SU-DHL-6 (cell line): ENCODE data around the gene ANGPTL8.

Experiments
- H2AFZ ChIP-seq: fragments of 200-600 bp; sonication (generic); 2 replicates; pipeline ENCODE4 v1.6.1; 2014; ENCODE audit warnings: low read depth, mild to moderate bottlenecking, moderate library complexity, mixed read lengths, antibody characterized with exemption, low read length; ENCODE audit not compliant: severe bottlenecking
- H3F3A ChIP-seq: fragments of 200-600 bp; shearing (Covaris generic); 2 replicates; pipeline ENCODE4 v1.6.0; 2016; ENCODE audit warnings: antibody characterized with exemption, mild to moderate bottlenecking; ENCODE audit not compliant: insufficient read depth
- H3K27ac ChIP-seq: fragments of 200-600 bp; sonication (generic); 2 replicates; pipeline ENCODE4 v1.5.1; 2016; ENCODE audit warnings: low read depth, mild to moderate bottlenecking, low read length, moderate library complexity, mixed read lengths
- H3K27me3 ChIP-seq: fragments of 200-600 bp; sonication (generic), shearing (Covaris generic); 2 replicates; pipeline ENCODE4 v1.6.0; 2014; ENCODE audit warnings: mild to moderate bottlenecking, low read length
- H3K36me3 ChIP-seq: fragments of 200-600 bp; sonication (generic); 2 replicates; pipeline ENCODE4 v1.6.1; 2014; ENCODE audit warnings: mild to moderate bottlenecking, low read length, mixed read lengths
- H3K4me2 ChIP-seq: fragments of 300-600, 200-600 bp; shearing (Covaris generic), sonication (generic); 2 replicates; pipeline ENCODE4 v1.6.0; 2014; ENCODE audit warnings: low read length, low read depth, mild to moderate bottlenecking; ENCODE audit not compliant: poor library complexity, severe bottlenecking
- H3K4me3 ChIP-seq: fragments of 200-600 bp; sonication (generic); 2 replicates; pipeline ENCODE4 v1.5.1; 2014; ENCODE audit warnings: antibody characterized with exemption, low read length, mild to moderate bottlenecking, mixed read lengths; ENCODE audit not compliant: insufficient read depth, poor library complexity, severe bottlenecking
- H3K79me2 ChIP-seq: fragments of 200-600 bp; sonication (generic); 2 replicates; pipeline ENCODE4 v1.6.1; 2014; ENCODE audit warnings: mild to moderate bottlenecking, low read length, moderate library complexity; ENCODE audit not compliant: insufficient read depth
- H3K9ac ChIP-seq: fragments of 200-600 bp; sonication (generic); 2 replicates; pipeline ENCODE4 v1.7.0; 2014; ENCODE audit warnings: mild to moderate bottlenecking, low read length
- H3K9me2 ChIP-seq: fragments of 200-600 bp; sonication (generic); replicated peaks from 2 replicates; pipeline ENCODE4 v1.6.1; 2014; ENCODE audit warnings: low read length; ENCODE audit not compliant: insufficient read depth
- H3K9me3 ChIP-seq: fragments of 200-600 bp; sonication (generic); 2 replicates; pipeline ENCODE4 v1.6.1; 2014; ENCODE audit warnings: low read length, mixed read lengths; ENCODE audit not compliant: insufficient read depth
- H4K20me1 ChIP-seq: fragments of 200-600 bp; sonication (generic); 2 replicates; pipeline ENCODE4 v1.6.1; 2014; ENCODE audit warnings: low read depth, mild to moderate bottlenecking, antibody characterized with exemption, low read length, moderate library complexity, mixed read lengths
- EZH2phosphoT487 ChIP-seq: fragments of 200-600 bp; sonication (generic), shearing (Covaris generic); conservative IDR thresholded peaks from 2 replicates; pipeline ENCODE4 v1.6.1; 2018; ENCODE audit warnings: mild to moderate bottlenecking, antibody characterized with exemption, low read length, moderate library complexity, mixed read lengths
- TF ChIP-seq, protein P1 (sequence below): fragments of 200-600 bp; sonication (generic); IDR thresholded peaks from one replicate; pipeline ENCODE4 v1.5.1; 2017; ENCODE audit warnings: antibody characterized with exemption, mild to moderate bottlenecking, low read length, moderate library complexity; ENCODE audit not compliant: insufficient read depth, poor library complexity, severe bottlenecking

Gene ANGPTL8

DNA sequence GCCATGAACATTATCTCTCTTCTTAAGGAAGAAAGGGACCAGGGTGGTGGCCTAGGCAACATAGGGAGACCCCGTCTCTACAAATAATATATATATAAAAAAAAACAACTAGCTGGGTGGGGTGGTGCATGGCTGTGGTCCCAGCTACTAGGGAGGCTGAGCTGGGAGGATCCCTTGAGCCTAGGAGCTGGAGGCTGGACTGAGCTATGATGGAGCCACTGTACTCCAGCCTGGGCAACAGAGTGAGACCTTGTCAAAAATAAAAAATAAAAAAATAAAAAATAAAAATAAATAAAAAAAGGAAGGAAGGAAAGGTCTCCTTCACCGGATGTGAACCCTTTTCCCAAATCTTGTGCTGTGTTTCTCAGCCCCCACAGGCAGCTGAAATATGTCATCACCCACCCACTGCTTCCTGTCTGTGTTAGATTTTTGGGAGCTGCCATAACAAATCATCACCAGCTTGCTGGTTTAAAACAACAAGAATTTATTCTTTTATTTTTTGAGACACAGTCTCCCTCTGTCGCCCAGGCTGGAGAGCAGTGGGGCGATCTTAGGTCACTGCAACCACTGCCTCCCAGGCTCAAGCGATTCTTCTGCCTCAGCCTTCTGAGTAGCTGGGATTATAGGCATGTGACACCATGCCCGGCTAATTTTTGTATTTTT lies 47.0 kb downstream of the ANGPTL8 start:
- TF ChIP-seq, protein P1, sequence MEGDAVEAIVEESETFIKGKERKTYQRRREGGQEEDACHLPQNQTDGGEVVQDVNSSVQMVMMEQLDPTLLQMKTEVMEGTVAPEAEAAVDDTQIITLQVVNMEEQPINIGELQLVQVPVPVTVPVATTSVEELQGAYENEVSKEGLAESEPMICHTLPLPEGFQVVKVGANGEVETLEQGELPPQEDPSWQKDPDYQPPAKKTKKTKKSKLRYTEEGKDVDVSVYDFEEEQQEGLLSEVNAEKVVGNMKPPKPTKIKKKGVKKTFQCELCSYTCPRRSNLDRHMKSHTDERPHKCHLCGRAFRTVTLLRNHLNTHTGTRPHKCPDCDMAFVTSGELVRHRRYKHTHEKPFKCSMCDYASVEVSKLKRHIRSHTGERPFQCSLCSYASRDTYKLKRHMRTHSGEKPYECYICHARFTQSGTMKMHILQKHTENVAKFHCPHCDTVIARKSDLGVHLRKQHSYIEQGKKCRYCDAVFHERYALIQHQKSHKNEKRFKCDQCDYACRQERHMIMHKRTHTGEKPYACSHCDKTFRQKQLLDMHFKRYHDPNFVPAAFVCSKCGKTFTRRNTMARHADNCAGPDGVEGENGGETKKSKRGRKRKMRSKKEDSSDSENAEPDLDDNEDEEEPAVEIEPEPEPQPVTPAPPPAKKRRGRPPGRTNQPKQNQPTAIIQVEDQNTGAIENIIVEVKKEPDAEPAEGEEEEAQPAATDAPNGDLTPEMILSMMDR: no peak
- no peak for TF ChIP-seq EZH2phosphoT487
- Histone ChIP-seq H3K4me3 (no peak overlapping the region), H4K20me1 (no peaks in the 10 kb centered on the region), H3K27me3 (no peaks in the 10 kb centered on the region), H3F3A (no peaks in the 10 kb centered on the region), H3K9me3 (no peaks in the 10 kb centered on the region), H3K4me2 (no peak overlapping the region), H2AFZ (no peak overlapping the region), H3K27ac (no peak overlapping the region), H3K9ac (no peak overlapping the region), H3K9me2 (no peaks in the 10 kb centered on the region), H3K36me3 (no peaks in the 10 kb centered on the region), H3K79me2 (no peaks in the 10 kb centered on the region)

DNA sequence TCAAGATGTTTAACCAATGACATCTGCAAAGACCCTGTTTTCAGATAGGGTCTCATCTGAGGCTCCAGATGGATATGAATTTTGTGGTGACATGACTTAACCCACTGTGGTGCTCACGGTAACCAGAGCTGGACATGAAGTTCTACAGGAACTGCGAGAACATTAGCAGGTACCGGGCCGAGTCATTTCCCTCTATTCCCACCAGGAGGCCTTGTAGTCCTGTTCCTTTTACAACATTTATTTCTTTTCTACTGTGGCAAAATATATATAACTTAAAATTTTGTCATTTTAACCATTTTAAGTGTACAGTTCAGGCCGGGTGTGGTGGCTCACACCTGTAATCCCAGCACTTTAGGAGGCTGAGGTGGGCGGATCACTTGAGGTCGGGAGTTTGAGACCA lies 48.9 kb downstream of the ANGPTL8 start:
- no peaks in the 10 kb centered on the region for H3K79me2 ChIP-seq
- H3K27me3 ChIP-seq: no peaks in the 10 kb centered on the region
- H3K9ac ChIP-seq: no peak overlapping the region
- no peak overlapping the region for H2AFZ ChIP-seq
- H4K20me1 ChIP-seq: no peaks in the 10 kb centered on the region
- no peak overlapping the region for H3K4me2 ChIP-seq
- H3K4me3 ChIP-seq: no peak overlapping the region
- no peak overlapping the region for H3K27ac ChIP-seq
- no peaks in the 10 kb centered on the region for H3K36me3 ChIP-seq
- H3K9me3 ChIP-seq: no peaks in the 10 kb centered on the region
- no peaks in the 10 kb centered on the region for H3K9me2 ChIP-seq
- no peak for TF ChIP-seq EZH2phosphoT487
- TF ChIP-seq, protein P1: no peak
- H3F3A ChIP-seq: no peaks in the 10 kb centered on the region

DNA sequence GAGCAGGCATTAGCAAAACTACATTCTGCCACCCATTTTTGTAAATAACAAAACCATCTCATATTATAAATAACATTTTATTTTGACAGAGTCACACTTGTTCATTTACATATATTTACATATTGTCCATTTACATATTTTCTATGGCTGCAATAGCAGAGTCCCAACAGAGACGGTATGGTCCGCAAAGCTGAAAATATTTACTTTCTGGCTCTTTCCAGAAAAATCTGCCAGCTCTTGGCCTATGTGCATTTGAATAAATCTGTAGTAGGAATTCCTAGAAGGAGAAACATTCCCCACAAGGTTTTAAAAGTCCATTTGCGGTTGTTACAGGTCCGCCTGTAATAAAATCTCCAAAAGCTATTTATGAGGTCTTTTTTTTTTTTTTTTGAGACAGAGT lies 50.8 kb downstream of the ANGPTL8 start:
- Histone ChIP-seq H3K9me3 (no peaks in the 10 kb centered on the region), H3K27ac (no peak overlapping the region)
- TF ChIP-seq EZH2phosphoT487: no peak
- TF ChIP-seq, protein P1: no peak

More for the DNA sequence above, 50.8 kb downstream of the ANGPTL8 start:
- no peak overlapping the region for H3K9ac ChIP-seq
- no peaks in the 10 kb centered on the region for H3K36me3 ChIP-seq
- no peaks in the 10 kb centered on the region for H3F3A ChIP-seq
- no peaks in the 10 kb centered on the region for H3K9me2 ChIP-seq
- no peak overlapping the region for H3K4me2 ChIP-seq
- H2AFZ ChIP-seq: no peak overlapping the region
- no peaks in the 10 kb centered on the region for H3K27me3 ChIP-seq
- no peaks in the 10 kb centered on the region for H3K79me2 ChIP-seq
- H3K4me3 ChIP-seq: no peak overlapping the region
- H4K20me1 ChIP-seq: no peaks in the 10 kb centered on the region
